Measurements from ENCODE around the gene SLC23A2. TPM values are rescaled to one million over a fixed set of nuclear protein-coding genes. Genes with fewer than 3 reads are reported as not detected.

SLC23A2 gene
- total RNA-seq, 2 donors from 2014 or later: 12.3 to 13.7 TPM

- Mint-ChIP-seq H3K9me3 (peaks cover 5% of the 10 kb centered on the region), H3K36me3 (ENCODE audit: low read depth) (peaks cover 10% of the 10 kb centered on the region), H3K27me3 (ENCODE audit: insufficient read depth) (no peaks in the 10 kb centered on the region), H3K27ac (no peak overlapping the region), H3K4me3 (no peak overlapping the region), H3K4me1 (peaks cover 2% of the 10 kb centered on the region)
- H3K27ac ChIP-seq (ENCODE audit: low read depth, low read length): no peak overlapping the region
- no peaks in the 10 kb centered on the region for H3K4me1 ChIP-seq (ENCODE audit: control insufficient read depth, insufficient read depth, low read length)
- no peaks in the 10 kb centered on the region for H3K36me3 ChIP-seq (ENCODE audit: control insufficient read depth, insufficient read depth, low read length)
- H3K9me3 ChIP-seq (ENCODE audit: control insufficient read depth, low read length): peaks cover 9% of the 10 kb centered on the region
- no peak for DNase-seq
- 95 to 100% methylated on average over 1 to 2 of the region's 3 CpGs for WGBS, 2 experiments (ENCODE audit: insufficient coverage in 1 of 2, insufficient read length in 1 of 2)
- no peaks in the 10 kb centered on the region for H3K27me3 ChIP-seq (ENCODE audit: control insufficient read depth, insufficient read depth, low read length, poor library complexity, severe bottlenecking)
- H3K4me3 ChIP-seq (ENCODE audit: low read length): no peak overlapping the region
- H3K9ac ChIP-seq (ENCODE audit: extremely low read depth, low read length, poor library complexity, severe bottlenecking): no peak overlapping the region
- TF ChIP-seq, protein P1, sequence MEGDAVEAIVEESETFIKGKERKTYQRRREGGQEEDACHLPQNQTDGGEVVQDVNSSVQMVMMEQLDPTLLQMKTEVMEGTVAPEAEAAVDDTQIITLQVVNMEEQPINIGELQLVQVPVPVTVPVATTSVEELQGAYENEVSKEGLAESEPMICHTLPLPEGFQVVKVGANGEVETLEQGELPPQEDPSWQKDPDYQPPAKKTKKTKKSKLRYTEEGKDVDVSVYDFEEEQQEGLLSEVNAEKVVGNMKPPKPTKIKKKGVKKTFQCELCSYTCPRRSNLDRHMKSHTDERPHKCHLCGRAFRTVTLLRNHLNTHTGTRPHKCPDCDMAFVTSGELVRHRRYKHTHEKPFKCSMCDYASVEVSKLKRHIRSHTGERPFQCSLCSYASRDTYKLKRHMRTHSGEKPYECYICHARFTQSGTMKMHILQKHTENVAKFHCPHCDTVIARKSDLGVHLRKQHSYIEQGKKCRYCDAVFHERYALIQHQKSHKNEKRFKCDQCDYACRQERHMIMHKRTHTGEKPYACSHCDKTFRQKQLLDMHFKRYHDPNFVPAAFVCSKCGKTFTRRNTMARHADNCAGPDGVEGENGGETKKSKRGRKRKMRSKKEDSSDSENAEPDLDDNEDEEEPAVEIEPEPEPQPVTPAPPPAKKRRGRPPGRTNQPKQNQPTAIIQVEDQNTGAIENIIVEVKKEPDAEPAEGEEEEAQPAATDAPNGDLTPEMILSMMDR (conservative IDR thresholded peaks at IDR 0.05): no peak
These were observed 198.8 kb downstream of the SLC23A2 start for GRCh38 chr20:4802527-4802926.

Other genes starting within 250 kb of the SLC23A2 start
- gene RASSF2, start 177.9 kb downstream of the SLC23A2 start, total RNA-seq: 1 to 10 TPM; 3.3 to 6.2 TPM
- 10 to 100 TPM; 80.3 to 83.3 TPM for gene TMEM230, start 111.6 kb upstream of the SLC23A2 start, total RNA-seq
- 100 to 1,000 TPM; 168 to 169 TPM for gene PCNA, start 118.4 kb upstream of the SLC23A2 start, total RNA-seq
- gene CDS2, start 125.5 kb upstream of the SLC23A2 start, total RNA-seq: 10 to 100 TPM; 66.8 to 77.1 TPM

Measured in endodermal cell (in vitro differentiated cells).